Germinal center (tissue), 1 donor: ENCODE measurements around the gene TMEM207.
A peak's percentile ranks its signal among the peaks of the same experiment; 100 is the strongest.

Source experiments
- DNase-seq: peaks from one replicate; pipeline ENCODE4 v3.0.0; 2012; ENCODE audit warnings: mixed read lengths, low spot score

The TMEM207 gene

DNA sequence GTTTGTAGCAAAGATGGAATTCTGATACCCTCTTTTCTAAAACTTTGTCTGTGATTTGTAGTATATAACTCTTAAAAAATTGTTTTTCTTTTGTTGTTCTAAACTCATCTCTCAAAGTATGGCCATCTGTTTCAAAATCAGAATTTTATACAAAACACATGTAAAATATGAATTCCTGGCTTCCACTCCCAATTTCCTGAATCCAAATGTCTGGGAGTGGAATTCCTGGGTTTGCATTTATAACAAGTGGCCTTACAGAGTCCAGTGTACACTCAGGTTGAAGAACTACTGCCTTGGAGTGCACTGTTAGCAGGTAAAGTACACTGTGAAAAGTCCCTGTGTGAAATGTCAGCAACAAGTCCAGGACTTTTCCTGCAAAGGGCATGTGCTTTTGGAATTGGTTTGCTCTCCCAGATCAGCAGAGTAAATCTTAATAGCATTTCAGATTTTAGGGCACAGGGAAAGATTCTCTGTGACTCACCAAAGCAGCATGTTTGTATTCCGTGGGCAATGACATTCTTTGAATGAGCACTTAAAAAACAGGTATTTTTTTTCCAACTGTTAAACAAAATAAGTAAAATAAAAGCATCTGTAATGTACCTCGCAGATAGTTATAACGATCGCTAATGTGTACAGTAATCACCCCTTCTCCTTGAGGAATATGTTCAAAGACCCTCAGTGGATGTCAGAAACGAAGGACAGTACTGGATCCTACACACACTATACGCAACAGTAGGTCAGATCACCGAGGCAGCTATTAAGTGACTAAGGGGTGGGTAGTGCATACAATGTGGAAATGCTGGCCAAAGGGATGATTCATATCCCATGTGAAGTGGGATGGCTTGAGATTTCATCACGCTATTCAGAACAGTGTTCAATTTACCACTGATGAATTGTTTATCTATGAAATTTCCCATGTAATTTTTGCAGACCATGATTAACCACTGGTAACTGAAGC is 63.7 kb downstream of the TMEM207 start:
- DNase-seq: no peak

DNA sequence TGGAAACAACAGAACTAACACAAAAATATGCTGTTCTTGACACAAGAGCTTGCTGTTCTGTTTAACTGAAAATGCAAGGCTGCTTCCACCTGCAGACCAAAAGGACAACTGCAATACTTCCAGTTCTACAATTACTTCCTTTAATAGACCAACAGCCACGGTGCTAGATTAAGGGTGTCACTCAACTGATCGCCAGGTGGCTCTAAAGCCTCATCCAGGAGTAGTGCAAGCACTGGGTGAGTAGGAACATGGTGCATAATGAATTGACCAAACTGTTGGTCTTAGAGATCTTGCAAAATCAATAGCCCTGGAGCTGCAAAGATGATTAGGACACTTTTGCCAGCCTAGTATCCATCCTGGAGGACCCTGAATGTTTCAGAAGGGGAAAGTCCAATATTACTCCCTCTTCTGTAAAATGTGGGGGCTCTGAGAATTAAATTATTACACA is 65.4 kb downstream of the TMEM207 start:
- peak; percentile 5 for DNase-seq

DNA sequence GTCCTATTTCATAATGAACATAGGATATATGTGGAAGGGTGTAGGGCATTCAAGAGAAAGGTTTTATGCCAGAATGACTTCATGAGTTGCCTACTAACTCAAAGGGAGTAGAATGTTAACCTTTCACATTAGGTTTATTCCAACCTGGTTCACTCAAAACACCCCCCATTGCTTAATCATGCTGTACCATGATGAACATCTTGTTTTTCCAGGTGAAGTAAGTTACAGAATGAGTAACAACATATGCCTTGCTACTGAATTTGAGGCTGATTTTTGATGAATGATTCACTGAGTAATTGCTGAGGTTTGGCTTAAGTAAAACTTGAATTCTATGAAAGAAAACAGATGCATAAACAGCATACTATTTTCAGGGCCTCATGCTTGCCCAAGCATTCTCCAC is 67.6 kb downstream of the TMEM207 start:
- no peak for DNase-seq

DNA sequence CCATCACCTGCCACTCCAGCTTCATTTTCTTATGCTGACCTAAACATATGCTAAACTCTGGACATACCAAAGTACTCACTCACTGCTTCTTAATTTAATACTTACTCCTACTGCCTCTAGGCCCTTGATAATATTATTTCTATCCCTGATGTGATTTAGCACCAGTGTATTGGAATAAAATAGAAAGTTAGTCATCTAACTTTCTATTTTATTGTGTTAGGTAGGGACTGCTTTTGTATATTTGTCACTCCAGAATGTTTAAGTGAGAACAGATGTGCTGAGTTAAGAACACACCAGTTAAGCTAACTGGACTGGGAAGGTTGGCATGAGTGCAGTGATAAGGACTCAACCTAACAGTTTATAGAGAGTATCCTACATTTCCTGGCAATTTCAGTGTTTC is 68.3 kb downstream of the TMEM207 start:
- DNase-seq: no peak

DNA sequence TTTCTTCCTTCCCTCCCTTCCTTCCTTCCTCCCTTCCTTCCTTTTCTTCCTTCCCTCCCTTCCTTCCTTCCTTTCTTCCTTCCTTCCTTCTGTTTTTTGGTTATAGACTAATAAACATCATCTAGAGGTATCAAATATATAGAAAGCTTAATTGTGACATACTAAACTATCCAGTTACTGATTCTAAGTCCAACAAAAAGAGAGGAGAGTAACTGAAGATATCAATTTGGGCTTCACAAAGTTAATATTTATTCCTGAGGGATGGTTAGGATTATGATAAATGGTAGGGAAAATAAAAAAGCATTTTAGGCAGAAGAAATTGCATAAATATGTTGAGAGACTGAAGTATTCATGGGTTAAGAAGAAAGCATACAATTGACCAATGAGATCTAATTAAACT is 69.5 kb downstream of the TMEM207 start:
- DNase-seq: no peak
